Left lung (tissue), 10 donors: ENCODE measurements around the gene RMI2. TPM values are rescaled to one million over a fixed set of nuclear protein-coding genes. Genes with fewer than 3 reads are reported as not detected.
A peak's percentile ranks its signal among the peaks of the same experiment; 100 is the strongest.
"Not testable (repeated sequence)": the region's sequence is repeated elsewhere in the genome, so short reads cannot be mapped to it uniquely, and the experiment has no call there.

Experiments
- ATAC-seq: fragments of 200-7000 bp; cut with Tn5 transposase; one replicate; pipeline ENCODE4 v1.9.1; 2020; ENCODE audit warnings: moderate library complexity
- DNase-seq, 4 donors: peaks; one replicate each; pipeline ENCODE4 v3.0.0-alpha.2; 2013 to 2020
- H3K27ac ChIP-seq, 2 donors: fragments of 200-600 bp; sonication (generic) in 1 of 2; one replicate each; pipeline versions ENCODE4 v1.5.0 to v1.8.0; 2020 to 2021
- H3K27me3 ChIP-seq, 2 donors: fragments of 200-600 bp; sonication (generic) in 1 of 2; one replicate each; pipeline versions ENCODE4 v1.5.0 to v1.8.0; 2020 to 2021
- H3K36me3 ChIP-seq, 2 donors: fragments of 200-600 bp; sonication (generic) in 1 of 2; one replicate each; pipeline versions ENCODE4 v1.5.0 to v1.8.0; 2020 to 2021
- H3K4me1 ChIP-seq, 2 donors: fragments of 200-600 bp; one replicate each; pipeline ENCODE4 v1.8.0; 2021
- H3K4me3 ChIP-seq, 2 donors: fragments of 200-600 bp; sonication (generic) in 1 of 2; one replicate each; pipeline versions ENCODE4 v1.5.0 to v1.8.0; 2020 to 2021; ENCODE audit warnings: mild to moderate bottlenecking in 1 of 2
- H3K9me3 ChIP-seq, 2 donors: fragments of 200-600 bp; sonication (generic) in 1 of 2; one replicate each; pipeline versions ENCODE4 v1.5.0 to v1.8.0; 2020 to 2021
- CTCF ChIP-seq, 2 donors: fragments of 200-600 bp; sonication (generic) in 1 of 2; IDR thresholded peaks; one replicate each; pipeline versions ENCODE4 v1.5.0 to v1.8.0; 2021; ENCODE audit warnings: antibody characterized with exemption in 2 of 2
- intact Hi-C, 2 donors: fragments of 100-400 bp; cut with DNase I; formaldehyde crosslinking; loops; one replicate each; pipeline versions ENCODE4 v1.11.2 to v1.14.2; 2022
- polyA plus RNA-seq, 6 donors: library from polyadenylated mRNA; unstranded; fragments of 120-200 nt; gene quantifications; one replicate each; pipeline ENCODE4 v1.2.1, GENCODE V29; 2013; ENCODE audit not compliant: insufficient read length in 6 of 6
- total RNA-seq, 2 donors: library from RNA; stranded (reverse); fragmentation: NEBNext Ultra II Directional; extraction: Animal tissue kit (Norgen Biotek cat#: 25700); gene quantifications; one replicate each; pipeline ENCODE4 v1.2.1, GENCODE V29; 2021
- donor health status: DM: no; HTN: yes; CAD: no.
- donor health status: DM: no; HTN: no; CAD: no.

The RMI2 gene
- total and polyA plus RNA-seq, 8 donors, result 9.6 to 34.5 (median 25.2) TPM

- no peak for TF ChIP-seq CTCF (IDR thresholded peaks at IDR 0.05)
- DNase-seq (peak in 3 of 4 donors; percentile 76 to 92 (median 92)), ATAC-seq (peak; percentile 95)
- Histone ChIP-seq H3K4me1 (peaks cover 19 to 23% of the 10 kb centered on the region in 2 donors), H3K9me3 (no peaks in the 10 kb centered on the region), H3K27ac (peak overlapping the region; percentile 41 to 46), H3K36me3 (no peaks in the 10 kb centered on the region), H3K4me3 (peak overlapping the region in 1 of 2 donors; percentile 1), H3K27me3 (no peaks in the 10 kb centered on the region)
- intact Hi-C loops, result no loop called here
Observed at GRCh38 chr16:11297492-11298142, 47.6 kb upstream of the RMI2 start.

- TF ChIP-seq CTCF (IDR thresholded peaks at IDR 0.05), result no peak
- Histone ChIP-seq H3K27ac (peak overlapping the region; percentile 41 to 46), H3K27me3 (no peaks in the 10 kb centered on the region), H3K9me3 (no peaks in the 10 kb centered on the region), H3K4me1 (peaks cover 19 to 23% of the 10 kb centered on the region in 2 donors), H3K36me3 (no peaks in the 10 kb centered on the region), H3K4me3 (peak overlapping the region in 1 of 2 donors; percentile 1)
- peak; percentile 1 for ATAC-seq
- intact Hi-C loops, result no loop called here
- DNase-seq, result no peak
Observed at GRCh38 chr16:11298143-11298900, 46.9 kb upstream of the RMI2 start.

DNA sequence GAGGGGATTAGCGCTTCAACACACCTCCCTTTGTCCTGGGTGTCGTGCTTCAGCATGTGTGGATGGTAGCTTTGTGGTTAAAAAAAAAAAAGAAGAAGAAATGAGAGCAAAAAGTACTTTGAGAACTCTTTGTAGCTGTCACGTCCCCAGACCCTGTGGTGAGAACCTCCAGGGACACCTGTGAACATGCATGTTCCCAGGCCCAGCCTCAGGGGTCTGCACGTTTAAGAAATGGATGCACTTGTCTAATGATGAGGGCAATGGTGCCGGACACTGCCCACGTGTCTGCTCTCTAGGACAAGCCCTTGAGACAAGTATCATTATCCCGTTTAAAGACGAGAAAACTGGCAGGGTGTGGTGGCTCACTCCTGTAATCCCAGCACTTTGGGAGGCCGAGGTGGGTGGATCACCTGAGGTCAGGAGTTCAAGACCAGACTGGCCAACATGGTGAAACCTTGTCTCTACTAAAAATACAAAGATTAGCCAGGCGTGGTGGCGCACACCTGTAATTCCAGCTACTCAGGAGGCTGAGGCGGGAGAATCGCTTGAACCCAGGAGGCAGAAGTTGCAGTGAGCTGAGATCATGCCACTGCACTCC, 46.2 kb upstream of the RMI2 start:
- DNase-seq, H3K36me3 ChIP-seq, H3K9me3 ChIP-seq, intact Hi-C loops, H3K27me3 ChIP-seq, H3K27ac ChIP-seq, ATAC-seq, H3K4me3 ChIP-seq: not testable (repeated sequence)
- peaks cover 19 to 23% of the 10 kb centered on the region in 2 donors for H3K4me1 ChIP-seq

GRCh38 chr16:11299865-11300559, 45.2 kb upstream of the RMI2 start:
- H3K36me3 ChIP-seq, result no peaks in the 10 kb centered on the region
- no peak for ATAC-seq
- H3K27ac ChIP-seq, result no peak overlapping the region
- DNase-seq, result no peak
- no peaks in the 10 kb centered on the region for H3K9me3 ChIP-seq
- intact Hi-C loops, result no loop called here
- H3K27me3 ChIP-seq, result no peaks in the 10 kb centered on the region
- no peak for TF ChIP-seq CTCF (IDR thresholded peaks at IDR 0.05)
- no peak overlapping the region for H3K4me3 ChIP-seq
- peaks cover 19 to 24% of the 10 kb centered on the region in 2 donors for H3K4me1 ChIP-seq

DNA sequence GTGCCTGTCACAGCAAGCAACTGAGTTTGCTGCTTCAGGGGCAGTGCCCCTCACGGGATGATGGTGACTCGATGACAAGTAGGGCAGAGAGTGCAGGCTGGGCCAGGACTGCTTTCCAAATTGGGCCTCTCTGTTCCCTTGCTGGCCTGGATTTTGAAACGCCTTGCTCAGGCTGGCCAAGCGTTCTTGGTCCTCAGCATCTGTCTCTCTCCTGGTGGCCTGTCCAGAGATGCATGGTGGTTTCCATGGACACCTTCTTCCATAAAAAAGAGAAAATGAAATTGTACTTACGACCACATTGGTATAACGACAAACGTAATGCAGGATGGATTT, 44.7 kb upstream of the RMI2 start:
- intact Hi-C loops, result no loop called here

More for the DNA sequence above, 44.7 kb upstream of the RMI2 start:
- Histone ChIP-seq H3K36me3 (no peaks in the 10 kb centered on the region), H3K4me1 (peaks cover 19 to 29% of the 10 kb centered on the region in 2 donors), H3K4me3 (no peak overlapping the region), H3K9me3 (no peaks in the 10 kb centered on the region), H3K27ac (no peak overlapping the region), H3K27me3 (no peaks in the 10 kb centered on the region)
- ATAC-seq, result no peak
- no peak for TF ChIP-seq CTCF (IDR thresholded peaks at IDR 0.05)
- no peak for DNase-seq
